PC-3 (cell line): ENCODE results near the gene ROR1. TPM values are rescaled to one million over a fixed set of nuclear protein-coding genes. Genes with fewer than 3 reads are reported as not detected.

Source experiments
- ATAC-seq: fragments of 200-7000 bp; cut with Tn5 transposase; 2 replicates; pipeline ENCODE4 v1.9.1; 2020; ENCODE audit warnings: mild to moderate bottlenecking, moderate library complexity
- BruUV-seq: library from RNA; stranded (reverse); fragments of 400-500 nt; replicated peaks from 2 replicates; lab custom pipeline; 2021; lab: Mats Ljungman, UMichigan
- CTCF ChIA-PET: fragments of 300-600 bp; sonication (Branson Sonifier 250); formaldehyde crosslinking; loops from one replicate; lab custom pipeline; 2022; ENCODE audit warnings: antibody characterized with exemption; lab: Charles Lee
- POLR2A ChIA-PET: fragments of 300-600 bp; sonication (Branson Sonifier 250); formaldehyde crosslinking; loops from one replicate; lab custom pipeline; 2022; ENCODE audit warnings: antibody characterized with exemption; ENCODE audit not compliant: unreplicated experiment; lab: Charles Lee
- DNase-seq: peaks from one replicate; pipeline ENCODE4 v3.0.0-alpha.2; 2015
- H2AFZ ChIP-seq: fragments of 300-600 bp; sonication (generic); 2 replicates; pipeline ENCODE4 v1.6.0; 2016; ENCODE audit warnings: antibody characterized with exemption, low read length
- H3F3A ChIP-seq: fragments of 300-600 bp; sonication (generic); one replicate; pipeline ENCODE4 v1.6.0; 2017; ENCODE audit warnings: antibody characterized with exemption, low read length, control low read depth, mild to moderate bottlenecking; ENCODE audit not compliant: unreplicated experiment
- H3K27ac ChIP-seq: fragments of 300-600 bp; sonication (generic); 2 replicates; pipeline ENCODE4 v1.5.1; 2016; ENCODE audit warnings: mild to moderate bottlenecking, low read length
- H3K27me3 ChIP-seq: fragments of 300-600 bp; sonication (generic); 2 replicates; pipeline ENCODE4 v1.6.1; 2016; ENCODE audit warnings: low read length, mixed read lengths
- H3K36me3 ChIP-seq: fragments of 300-600 bp; sonication (generic); 2 replicates; pipeline ENCODE4 v1.6.1; 2016; ENCODE audit warnings: low read depth, mixed run types, low read length, mixed read lengths
- H3K4me1 ChIP-seq: fragments of 300-600 bp; sonication (generic); 2 replicates; pipeline ENCODE4 v1.5.1; 2016; ENCODE audit warnings: low read length; ENCODE audit not compliant: insufficient read depth
- H3K4me2 ChIP-seq: fragments of 300-600 bp; sonication (generic); 2 replicates; pipeline ENCODE4 v1.6.0; 2016; ENCODE audit warnings: low read length
- H3K4me3 ChIP-seq: fragments of 300-600 bp; sonication (generic); 2 replicates; pipeline ENCODE4 v1.5.1; 2016; ENCODE audit warnings: mild to moderate bottlenecking, low read length, mixed read lengths
- H3K79me2 ChIP-seq: fragments of 300-600 bp; sonication (generic); 2 replicates; pipeline ENCODE4 v1.6.1; 2017; ENCODE audit warnings: low read length, mixed read lengths
- H3K9ac ChIP-seq: fragments of 300-600 bp; sonication (generic); 2 replicates; pipeline ENCODE4 v1.6.0; 2016; ENCODE audit warnings: mild to moderate bottlenecking, low read length
- H3K9me2 ChIP-seq: fragments of 300-600 bp; sonication (generic); replicated peaks from 2 replicates; pipeline ENCODE4 v1.6.1; 2016; ENCODE audit warnings: mixed run types, low read length, mixed read lengths
- H3K9me3 ChIP-seq: fragments of 300-600 bp; sonication (generic); 2 replicates; pipeline ENCODE4 v1.6.1; 2016; ENCODE audit warnings: low read length, mixed read lengths
- H4K20me1 ChIP-seq: fragments of 300-600 bp; sonication (generic); 2 replicates; pipeline ENCODE4 v1.6.1; 2016; ENCODE audit warnings: low read length, mixed read lengths
- CTCF ChIP-seq: fragments of 300-600 bp; sonication (generic); conservative IDR thresholded peaks from 2 replicates; pipeline ENCODE4 v1.5.1; 2017; ENCODE audit warnings: antibody characterized with exemption, low read depth, mild to moderate bottlenecking, low read length
- EZH2 ChIP-seq: fragments of 300-600 bp; sonication (generic); IDR thresholded peaks from one replicate; pipeline ENCODE4 v1.6.1; 2017; ENCODE audit warnings: antibody characterized with exemption, mild to moderate bottlenecking, low read length; ENCODE audit not compliant: unreplicated experiment
- EZH2phosphoT487 ChIP-seq: fragments of 300-600 bp; sonication (generic); IDR thresholded peaks from 2 replicates; pipeline ENCODE4 v1.6.1; 2018; ENCODE audit warnings: mild to moderate bottlenecking, antibody characterized with exemption, low read length, borderline replicate concordance
- intact Hi-C: fragments of 100-400 bp; cut with micrococcal nuclease; formaldehyde crosslinking; loops from 2 replicates; pipeline ENCODE4 v1.9.0; 2023
- total RNA-seq: library from RNA; depleted of rRNA; stranded (reverse); fragments of >200 nt; gene quantifications from 2 replicates; pipeline ENCODE4 v1.2.3, GENCODE V29; 2014

Gene ROR1
- total RNA-seq, 1 experiment from 2014 or later: 16.5 TPM

GRCh38 chr1:63864224-63864641, 90.4 kb downstream of the ROR1 start:
- H3K79me2 ChIP-seq: peaks cover 41% of the 10 kb centered on the region
- peak overlapping the region; percentile 42 for H3K4me2 ChIP-seq

GRCh38 chr1:63865561-63865960, 91.7 kb downstream of the ROR1 start:
- DNase-seq: no peak
- POLR2A ChIA-PET: no interaction called here
- H4K20me1 ChIP-seq: no peaks in the 10 kb centered on the region
- H3F3A ChIP-seq: peaks cover 4% of the 10 kb centered on the region
- intact Hi-C loops: no loop called here
- TF ChIP-seq EZH2phosphoT487 (no peak), EZH2 (no peak), CTCF (no peak)
- ATAC-seq: no peak
- H3K27me3 ChIP-seq: no peaks in the 10 kb centered on the region
- H3K4me2 ChIP-seq: 0 out of 2 replicates have a peak overlapping the region, but pooled peaks have one; percentile 42
- no peaks in the 10 kb centered on the region for H3K9me3 ChIP-seq
- H3K79me2 ChIP-seq: peaks cover 48% of the 10 kb centered on the region
- no peaks in the 10 kb centered on the region for H3K9me2 ChIP-seq
- no peak overlapping the region for H2AFZ ChIP-seq
- H3K4me1 ChIP-seq: peaks cover 65% of the 10 kb centered on the region
- CTCF ChIA-PET: no interaction called here
- no peak overlapping the region for H3K4me3 ChIP-seq
- H3K9ac ChIP-seq: no peak overlapping the region
- BruUV-seq: no TSS peak
- peak overlapping the region; percentile 67 for H3K27ac ChIP-seq
- H3K36me3 ChIP-seq: no peaks in the 10 kb centered on the region

More at GRCh38 chr1:63864224-63864641, 90.4 kb downstream of the ROR1 start:
- H2AFZ ChIP-seq: no peak overlapping the region
- no peaks in the 10 kb centered on the region for H3K9me3 ChIP-seq
- no peaks in the 10 kb centered on the region for H3K9me2 ChIP-seq
- H3K36me3 ChIP-seq: no peaks in the 10 kb centered on the region
- DNase-seq (peak; percentile 96), ATAC-seq (peak; percentile 51)
- 0 out of 2 replicates have a peak overlapping the region, but pooled peaks have one; percentile 13 for H3K9ac ChIP-seq
- no peak for TF ChIP-seq CTCF
- no peak for TF ChIP-seq EZH2
- no peak for TF ChIP-seq EZH2phosphoT487
- intact Hi-C loops: no loop called here
- peaks cover 58% of the 10 kb centered on the region for H3K4me1 ChIP-seq
- no peaks in the 10 kb centered on the region for H3K27me3 ChIP-seq
- no peak overlapping the region for H3K4me3 ChIP-seq
- ChIA-PET CTCF (interaction anchor here (0.6 kb wide), 1 partner anchor 71 kb away, joined by 9 read pairs; no protein-coding TSS in a partner anchor), POLR2A (interaction anchor here (0.5 to 0.6 kb wide), 2 partner anchors 120 to 142 kb away, joined by 3 to 4 read pairs; no protein-coding TSS in a partner anchor)
- peaks cover 4% of the 10 kb centered on the region for H3F3A ChIP-seq
- no TSS peak for BruUV-seq
- H3K27ac ChIP-seq: peak overlapping the region; percentile 67
- no peaks in the 10 kb centered on the region for H4K20me1 ChIP-seq

GRCh38 chr1:63866084-63866483, 92.3 kb downstream of the ROR1 start:
- POLR2A ChIA-PET: no interaction called here
- H3K79me2 ChIP-seq: peaks cover 53% of the 10 kb centered on the region
- intact Hi-C loops: no loop called here

More at GRCh38 chr1:63866084-63866483, 92.3 kb downstream of the ROR1 start:
- no TSS peak for BruUV-seq
- H3K36me3 ChIP-seq: no peaks in the 10 kb centered on the region
- H3K9me3 ChIP-seq: no peaks in the 10 kb centered on the region
- peaks cover 4% of the 10 kb centered on the region for H3F3A ChIP-seq
- H3K27ac ChIP-seq: no peak overlapping the region
- no peak overlapping the region for H2AFZ ChIP-seq
- peaks cover 65% of the 10 kb centered on the region for H3K4me1 ChIP-seq
- no peak overlapping the region for H3K4me3 ChIP-seq
- no peaks in the 10 kb centered on the region for H3K27me3 ChIP-seq
- ATAC-seq (no peak), DNase-seq (no peak)
- H4K20me1 ChIP-seq: no peaks in the 10 kb centered on the region
- TF ChIP-seq CTCF (no peak), EZH2 (no peak), EZH2phosphoT487 (no peak)
- H3K9ac ChIP-seq: no peak overlapping the region
- H3K4me2 ChIP-seq: no peak overlapping the region
- no peaks in the 10 kb centered on the region for H3K9me2 ChIP-seq
- CTCF ChIA-PET: no interaction called here
